ENCODE results near the gene ROR1.

DNA sequence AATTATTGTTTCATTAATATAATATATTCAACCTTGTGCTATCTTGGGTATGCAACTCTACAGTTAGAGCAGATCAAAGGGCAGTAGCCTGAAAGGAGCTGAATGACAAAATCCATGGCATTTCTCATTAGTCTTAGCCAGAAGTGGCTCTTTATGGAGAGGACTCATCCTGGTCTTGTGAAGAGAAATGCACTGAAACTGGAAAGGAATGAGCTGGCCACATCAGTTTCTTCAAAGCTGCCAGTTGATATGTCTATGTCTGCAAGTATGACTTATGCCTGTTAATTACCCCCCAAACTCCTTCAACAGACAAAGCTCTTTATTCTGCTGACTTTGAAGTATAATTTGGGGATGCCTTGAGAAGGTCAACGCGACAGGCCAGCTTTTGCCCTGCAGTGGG lies 310.6 kb downstream of the ROR1 start:
- TF ChIP-seq POLR2AphosphoS5 (IDR thresholded peaks at IDR 0.05) (no peak), POLR2A (IDR thresholded peaks at IDR 0.05; ENCODE audit: low read depth) (no peak)
- TF ChIP-seq, protein P1, sequence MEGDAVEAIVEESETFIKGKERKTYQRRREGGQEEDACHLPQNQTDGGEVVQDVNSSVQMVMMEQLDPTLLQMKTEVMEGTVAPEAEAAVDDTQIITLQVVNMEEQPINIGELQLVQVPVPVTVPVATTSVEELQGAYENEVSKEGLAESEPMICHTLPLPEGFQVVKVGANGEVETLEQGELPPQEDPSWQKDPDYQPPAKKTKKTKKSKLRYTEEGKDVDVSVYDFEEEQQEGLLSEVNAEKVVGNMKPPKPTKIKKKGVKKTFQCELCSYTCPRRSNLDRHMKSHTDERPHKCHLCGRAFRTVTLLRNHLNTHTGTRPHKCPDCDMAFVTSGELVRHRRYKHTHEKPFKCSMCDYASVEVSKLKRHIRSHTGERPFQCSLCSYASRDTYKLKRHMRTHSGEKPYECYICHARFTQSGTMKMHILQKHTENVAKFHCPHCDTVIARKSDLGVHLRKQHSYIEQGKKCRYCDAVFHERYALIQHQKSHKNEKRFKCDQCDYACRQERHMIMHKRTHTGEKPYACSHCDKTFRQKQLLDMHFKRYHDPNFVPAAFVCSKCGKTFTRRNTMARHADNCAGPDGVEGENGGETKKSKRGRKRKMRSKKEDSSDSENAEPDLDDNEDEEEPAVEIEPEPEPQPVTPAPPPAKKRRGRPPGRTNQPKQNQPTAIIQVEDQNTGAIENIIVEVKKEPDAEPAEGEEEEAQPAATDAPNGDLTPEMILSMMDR (IDR thresholded peaks at IDR 0.05): no peak
